Gastrocnemius medialis (tissue), 4 donors: ENCODE data around the gene BMERB1. TPM values are rescaled to one million over a fixed set of nuclear protein-coding genes. Genes with fewer than 3 reads are reported as not detected.

Experiments
- ATAC-seq, 2 donors: fragments of 150-250 bp; one replicate each; pipeline ENCODE4 v1.9.1; 2016
- DNase-seq, 2 donors: peaks; one replicate each; pipeline ENCODE4 v3.0.0-alpha.2; 2019
- H3K27ac ChIP-seq, 4 donors: fragments of 200-600 bp; sonication (generic); 1 replicate in 1 of 4; 2 replicates in 3 of 4; pipeline ENCODE4 v1.5.1; 2016 to 2018; ENCODE audit warnings: mild to moderate bottlenecking in 2 of 4, moderate library complexity in 1 of 4
- H3K27me3 ChIP-seq, 3 donors: fragments of 200-600 bp; sonication (generic) in 2 of 3; 1 replicate in 1 of 3; 2 replicates in 2 of 3; pipeline versions ENCODE4 v1.5.1 to v1.6.0; 2016 to 2019; ENCODE audit warnings: mild to moderate bottlenecking in 1 of 3, moderate library complexity in 1 of 3
- H3K36me3 ChIP-seq, 2 donors: fragments of 200-600 bp; sonication (generic) in 1 of 2; one replicate each; pipeline ENCODE4 v1.5.1; 2017 to 2018
- H3K4me1 ChIP-seq, 2 donors: fragments of 200-600 bp; sonication (generic) in 1 of 2; one replicate each; pipeline ENCODE4 v1.5.1; 2016 to 2017; ENCODE audit warnings: mild to moderate bottlenecking in 2 of 2
- H3K4me3 ChIP-seq, 4 donors: fragments of 200-600 bp; sonication (generic) in 3 of 4; 1 replicate in 1 of 4; 2 replicates in 3 of 4; pipeline ENCODE4 v1.5.1; 2016 to 2019; ENCODE audit warnings: mild to moderate bottlenecking in 2 of 4
- H3K9me3 ChIP-seq, 3 donors: fragments of 200-600 bp; sonication (generic) in 2 of 3; 1 replicate in 1 of 3; 2 replicates in 2 of 3; pipeline ENCODE4 v1.5.1; 2016 to 2019
- POLR2A ChIP-seq, 2 donors: fragments of 450-650 bp; IDR thresholded peaks; one replicate each; pipeline ENCODE4 v1.6.1; 2017; ENCODE audit warnings: antibody characterized with exemption in 2 of 2, mild to moderate bottlenecking in 2 of 2, moderate library complexity in 2 of 2
- in situ Hi-C, 4 donors: fragments of 200-750 bp; cut with MboI; loops; one replicate each; pipeline versions ENCODE4 v1.15.0 to v1.8.0; 2017; ENCODE audit warnings: low sequenced_read_pairs in 4 of 4
- intact Hi-C: fragments of 100-400 bp; cut with DNase I; formaldehyde crosslinking; loops from one replicate; pipeline ENCODE4 v1.15.1; 2023; ENCODE audit warnings: low total_unique reads
- total RNA-seq, 4 donors: library from RNA; depleted of rRNA; stranded (reverse); fragments of >200 nt; gene quantifications; one replicate each; pipeline versions ENCODE4 v1.1.0 to v1.2.3, GENCODE V29; 2016
- TF ChIP-seq, protein P1 (sequence below), 5 experiments: fragments of 450-650 bp in 3 of 5; fragments of 200-600 bp in 2 of 5; sonication (generic) in 2 of 5; IDR thresholded peaks in 4 of 5; conservative IDR thresholded peaks in 1 of 5; 1 replicate in 4 of 5; 2 replicates in 1 of 5; pipeline ENCODE4 v1.5.1; 2016 to 2019; ENCODE audit warnings: antibody characterized with exemption in 5 of 5, mild to moderate bottlenecking in 3 of 5, moderate library complexity in 3 of 5

The BMERB1 gene
- total RNA-seq, 4 donors from 2014 or later, result 112 to 392 (median 237) TPM

DNA sequence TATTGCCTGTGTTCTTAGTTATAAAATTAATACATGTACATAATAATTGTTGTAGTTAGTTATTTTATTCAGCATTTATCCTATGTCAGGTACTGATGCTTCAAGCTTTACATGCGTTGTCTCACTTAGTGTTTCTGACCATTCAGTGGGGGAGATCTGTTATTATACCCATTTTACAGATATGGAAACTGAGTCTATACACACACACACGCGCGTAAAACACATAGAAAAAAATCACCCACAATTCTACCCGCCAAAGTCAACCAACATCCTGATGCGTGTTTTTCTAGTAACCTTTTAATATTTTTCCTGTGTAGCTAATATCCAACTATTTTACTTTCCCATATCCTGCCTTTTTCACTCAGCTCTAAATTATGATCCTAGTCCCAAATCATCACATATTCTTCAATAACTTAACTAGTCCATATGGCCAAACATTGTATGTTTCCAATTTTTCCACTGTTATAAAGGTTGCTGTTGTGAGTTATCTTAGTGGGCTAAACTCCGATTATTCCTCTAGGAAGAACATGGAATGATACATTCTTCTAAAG is 48.4 kb downstream of the BMERB1 start:
- ATAC-seq (no peak), DNase-seq (no peak)
- Histone ChIP-seq H3K9me3 (no peaks in the 10 kb centered on the region), H3K27ac (peak overlapping the region in 2 of 4 donors; percentile 9), H3K4me3 (no peak overlapping the region), H3K4me1 (peaks cover 0 to 5% of the 10 kb centered on the region in 2 donors), H3K27me3 (no peaks in the 10 kb centered on the region), H3K36me3 (no peaks in the 10 kb centered on the region)
- intact Hi-C loops (no loop called here), in situ Hi-C loops (no loop called here)
- TF ChIP-seq, protein P1, sequence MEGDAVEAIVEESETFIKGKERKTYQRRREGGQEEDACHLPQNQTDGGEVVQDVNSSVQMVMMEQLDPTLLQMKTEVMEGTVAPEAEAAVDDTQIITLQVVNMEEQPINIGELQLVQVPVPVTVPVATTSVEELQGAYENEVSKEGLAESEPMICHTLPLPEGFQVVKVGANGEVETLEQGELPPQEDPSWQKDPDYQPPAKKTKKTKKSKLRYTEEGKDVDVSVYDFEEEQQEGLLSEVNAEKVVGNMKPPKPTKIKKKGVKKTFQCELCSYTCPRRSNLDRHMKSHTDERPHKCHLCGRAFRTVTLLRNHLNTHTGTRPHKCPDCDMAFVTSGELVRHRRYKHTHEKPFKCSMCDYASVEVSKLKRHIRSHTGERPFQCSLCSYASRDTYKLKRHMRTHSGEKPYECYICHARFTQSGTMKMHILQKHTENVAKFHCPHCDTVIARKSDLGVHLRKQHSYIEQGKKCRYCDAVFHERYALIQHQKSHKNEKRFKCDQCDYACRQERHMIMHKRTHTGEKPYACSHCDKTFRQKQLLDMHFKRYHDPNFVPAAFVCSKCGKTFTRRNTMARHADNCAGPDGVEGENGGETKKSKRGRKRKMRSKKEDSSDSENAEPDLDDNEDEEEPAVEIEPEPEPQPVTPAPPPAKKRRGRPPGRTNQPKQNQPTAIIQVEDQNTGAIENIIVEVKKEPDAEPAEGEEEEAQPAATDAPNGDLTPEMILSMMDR (IDR thresholded peaks at IDR 0.05 in 4 of 5, conservative IDR thresholded peaks at IDR 0.05 in 1 of 5), result no peak
- TF ChIP-seq POLR2A (IDR thresholded peaks at IDR 0.05), result no peak

DNA sequence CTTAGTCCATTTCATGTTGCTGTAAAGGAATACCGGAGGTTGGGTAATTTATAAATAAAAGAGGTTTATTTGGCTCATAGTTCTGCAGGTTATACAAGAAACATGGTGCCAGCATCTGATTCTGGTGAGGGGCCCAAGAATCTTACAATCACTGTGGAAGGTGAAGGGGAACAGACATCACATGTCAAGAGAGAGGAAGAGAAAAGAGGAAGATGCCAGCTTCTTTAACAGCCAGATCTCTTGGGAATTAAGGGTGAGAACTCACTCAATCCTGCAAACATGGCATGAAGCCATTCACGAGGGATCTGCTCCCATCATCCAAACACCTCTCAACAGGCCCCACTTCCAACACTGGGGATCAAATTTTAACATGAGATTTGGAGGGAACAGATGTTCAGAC is 49.5 kb downstream of the BMERB1 start:
- in situ Hi-C loops (no loop called here), intact Hi-C loops (no loop called here)
- no peak overlapping the region for H3K27ac ChIP-seq
- H3K4me3 ChIP-seq, result no peak overlapping the region
- no peak for ATAC-seq
- no peaks in the 10 kb centered on the region for H3K9me3 ChIP-seq
- TF ChIP-seq, protein P1 (IDR thresholded peaks at IDR 0.05 in 4 of 5, conservative IDR thresholded peaks at IDR 0.05 in 1 of 5), result no peak
- TF ChIP-seq POLR2A (IDR thresholded peaks at IDR 0.05), result no peak
- no peaks in the 10 kb centered on the region for H3K27me3 ChIP-seq
- peaks cover under 1 to 7% of the 10 kb centered on the region in 2 donors for H3K4me1 ChIP-seq
- no peaks in the 10 kb centered on the region for H3K36me3 ChIP-seq
- DNase-seq, result no peak

DNA sequence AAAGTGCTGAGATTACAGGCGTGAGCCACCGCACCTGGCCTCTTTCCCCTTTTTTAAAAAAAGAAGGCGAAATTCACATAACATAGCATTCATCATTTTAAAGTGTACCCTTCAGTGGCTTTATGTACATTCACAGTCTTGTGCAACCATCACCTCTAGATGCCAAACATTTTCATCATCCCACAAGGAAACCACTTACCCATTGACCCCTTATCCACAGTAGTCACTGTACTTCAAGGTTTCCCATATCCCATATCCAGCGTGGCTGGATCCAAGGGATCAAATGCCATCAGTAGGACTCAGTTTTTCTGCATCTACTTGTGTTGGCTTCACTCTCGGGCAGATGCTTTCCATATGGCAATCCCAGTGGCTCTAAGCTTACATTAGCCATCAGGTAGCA is 50.3 kb downstream of the BMERB1 start:
- H3K4me1 ChIP-seq, result peaks cover 6 to 15% of the 10 kb centered on the region in 2 donors
- no peak for DNase-seq
- TF ChIP-seq, protein P1 (IDR thresholded peaks at IDR 0.05 in 4 of 5, conservative IDR thresholded peaks at IDR 0.05 in 1 of 5), result no peak
- no peak for TF ChIP-seq POLR2A (IDR thresholded peaks at IDR 0.05)
- no peaks in the 10 kb centered on the region for H3K9me3 ChIP-seq
- no peak for ATAC-seq
- H3K27ac ChIP-seq, result no peak overlapping the region
- in situ Hi-C loops (no loop called here), intact Hi-C loops (no loop called here)
- no peaks in the 10 kb centered on the region for H3K36me3 ChIP-seq
- no peaks in the 10 kb centered on the region for H3K27me3 ChIP-seq
- no peak overlapping the region for H3K4me3 ChIP-seq

DNA sequence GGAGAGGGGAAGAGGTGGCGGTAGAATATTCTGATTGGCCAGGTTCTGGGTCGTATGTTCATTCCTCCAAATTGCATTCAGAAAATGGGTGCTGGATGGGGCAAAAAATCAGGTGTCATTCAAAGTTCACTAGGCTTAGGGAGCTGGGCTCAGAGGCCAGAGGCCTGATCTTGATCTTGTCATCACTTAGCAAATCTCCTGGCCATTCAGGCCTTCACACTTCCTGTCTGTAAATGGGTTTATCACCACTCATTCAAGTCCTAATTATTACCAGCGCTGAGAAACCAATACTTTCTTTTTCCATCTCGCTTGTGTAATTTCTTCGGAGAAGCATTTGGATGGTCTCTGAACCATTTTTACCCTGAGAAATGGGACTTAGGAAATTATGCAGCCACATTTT is 50.8 kb downstream of the BMERB1 start:
- Histone ChIP-seq H3K4me1 (peaks cover 12 to 21% of the 10 kb centered on the region in 2 donors), H3K36me3 (no peaks in the 10 kb centered on the region), H3K27me3 (no peaks in the 10 kb centered on the region), H3K4me3 (no peak overlapping the region), H3K9me3 (no peaks in the 10 kb centered on the region), H3K27ac (no peak overlapping the region)
- in situ Hi-C loops, result no loop called here
- intact Hi-C loops, result no loop called here
- DNase-seq (no peak), ATAC-seq (no peak)
- TF ChIP-seq, protein P1 (IDR thresholded peaks at IDR 0.05 in 4 of 5, conservative IDR thresholded peaks at IDR 0.05 in 1 of 5), result no peak
- no peak for TF ChIP-seq POLR2A (IDR thresholded peaks at IDR 0.05)

DNA sequence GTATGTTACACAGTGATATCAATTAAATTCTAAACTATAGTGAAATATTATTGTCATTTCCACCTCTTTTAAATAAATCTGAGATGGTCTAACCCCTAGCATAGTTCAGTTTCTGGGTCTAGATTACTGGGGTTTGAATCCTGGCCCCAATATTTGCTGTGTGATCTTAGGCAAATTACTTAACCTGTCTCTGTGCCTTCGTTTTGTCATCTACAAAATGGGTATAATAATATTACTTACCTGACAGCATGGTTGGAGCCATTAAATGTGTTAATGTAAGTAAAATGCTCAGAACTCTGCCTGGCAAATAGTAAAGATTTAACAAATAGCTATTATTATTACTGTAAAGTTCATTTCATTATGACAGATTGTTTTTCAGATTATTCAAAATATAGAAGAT is 52.3 kb downstream of the BMERB1 start:
- DNase-seq (no peak), ATAC-seq (no peak)
- TF ChIP-seq, protein P1 (IDR thresholded peaks at IDR 0.05 in 4 of 5, conservative IDR thresholded peaks at IDR 0.05 in 1 of 5), result no peak
- no peak for TF ChIP-seq POLR2A (IDR thresholded peaks at IDR 0.05)
- H3K4me1 ChIP-seq, result peaks cover 12 to 21% of the 10 kb centered on the region in 2 donors
- H3K4me3 ChIP-seq, result no peak overlapping the region
- H3K9me3 ChIP-seq, result no peaks in the 10 kb centered on the region
- H3K27ac ChIP-seq, result no peak overlapping the region
- in situ Hi-C loops, result no loop called here
- H3K27me3 ChIP-seq, result no peaks in the 10 kb centered on the region
- no peaks in the 10 kb centered on the region for H3K36me3 ChIP-seq
- intact Hi-C loops, result no loop called here
